NCI-H1694 (cell line): Measurements from ENCODE around the gene HRH3.
A peak's percentile ranks its signal among the peaks of the same experiment; 100 is the strongest.

Experiments used
- DNase-seq: peaks from one replicate; lab custom pipeline; 2025; lab: John Stamatoyannopoulos, UW

The HRH3 gene

DNA sequence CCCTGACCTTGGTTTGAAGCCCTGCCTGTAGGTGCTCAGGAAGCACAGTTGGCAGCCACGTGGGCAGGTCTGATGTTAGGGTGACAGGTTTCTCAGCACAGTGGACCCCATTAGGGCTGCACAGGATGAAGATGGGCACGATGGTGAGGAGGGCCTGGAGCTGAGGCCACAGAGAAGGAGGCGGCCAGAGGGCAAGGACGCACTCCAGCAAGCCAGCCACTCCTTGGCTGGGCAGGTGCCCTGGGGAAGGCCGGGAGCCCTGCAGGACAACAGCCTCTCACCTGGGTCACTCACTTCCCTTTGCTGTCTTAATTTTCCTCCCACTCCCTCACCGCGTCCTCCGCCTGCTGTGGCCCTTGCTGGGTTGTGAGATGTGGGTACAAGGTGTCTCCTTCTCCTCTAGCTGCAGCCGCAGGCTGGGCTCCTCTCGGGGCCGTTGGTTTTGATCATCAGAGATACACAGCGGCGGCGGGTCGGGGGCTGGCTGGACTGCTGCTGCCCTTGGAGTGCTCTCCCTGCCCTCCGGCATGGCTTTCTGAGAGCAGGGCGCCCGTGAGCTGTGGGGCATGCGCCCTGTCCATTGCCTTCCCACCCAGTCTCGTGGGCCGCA is 23.9 kb upstream of the HRH3 start:
- no peak for DNase-seq

DNA sequence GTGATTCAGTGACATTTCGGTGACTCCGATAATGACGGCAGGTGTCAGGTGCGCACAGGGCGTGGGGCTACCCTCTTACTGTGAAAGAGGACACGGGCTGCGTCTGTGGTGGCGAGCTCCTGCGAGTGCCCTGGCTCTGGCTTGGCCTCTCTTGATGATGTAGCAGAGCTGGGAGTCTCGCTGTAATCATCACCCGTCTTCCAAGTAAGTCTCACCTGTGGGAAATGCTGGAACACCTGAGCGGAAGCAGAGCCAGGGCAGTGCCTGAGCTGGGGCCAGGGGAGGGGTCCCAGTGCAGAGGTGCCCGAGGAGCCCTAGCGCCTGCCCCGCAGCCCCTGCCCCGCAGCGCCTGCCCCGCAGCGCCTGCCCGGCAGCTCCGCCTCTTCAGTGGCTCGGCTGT is 23.0 kb upstream of the HRH3 start:
- DNase-seq = no peak

DNA sequence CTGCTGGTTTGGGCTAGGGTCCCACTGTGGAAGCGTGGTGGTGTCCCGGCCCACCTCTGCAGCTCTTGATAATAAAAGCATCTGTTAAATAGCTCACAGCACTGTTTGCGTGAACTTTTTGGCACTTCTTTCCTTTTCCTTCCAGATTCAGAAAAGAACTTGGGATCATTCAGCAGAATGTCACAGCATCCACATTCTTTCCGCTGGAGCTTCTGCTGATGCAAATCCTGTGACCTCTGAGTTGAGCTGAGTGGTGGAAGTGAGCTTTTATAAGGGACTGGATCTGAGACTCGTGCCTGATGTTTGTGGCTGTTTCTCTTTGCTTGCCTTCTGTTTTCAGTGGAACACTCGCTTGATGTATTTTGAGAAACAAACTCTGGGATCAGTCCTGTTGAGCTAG is 22.1 kb upstream of the HRH3 start:
- no peak for DNase-seq

- no peak for DNase-seq
Measured at GRCh38 chr20:62241506-62241905, 21.4 kb upstream of the HRH3 start.

DNA sequence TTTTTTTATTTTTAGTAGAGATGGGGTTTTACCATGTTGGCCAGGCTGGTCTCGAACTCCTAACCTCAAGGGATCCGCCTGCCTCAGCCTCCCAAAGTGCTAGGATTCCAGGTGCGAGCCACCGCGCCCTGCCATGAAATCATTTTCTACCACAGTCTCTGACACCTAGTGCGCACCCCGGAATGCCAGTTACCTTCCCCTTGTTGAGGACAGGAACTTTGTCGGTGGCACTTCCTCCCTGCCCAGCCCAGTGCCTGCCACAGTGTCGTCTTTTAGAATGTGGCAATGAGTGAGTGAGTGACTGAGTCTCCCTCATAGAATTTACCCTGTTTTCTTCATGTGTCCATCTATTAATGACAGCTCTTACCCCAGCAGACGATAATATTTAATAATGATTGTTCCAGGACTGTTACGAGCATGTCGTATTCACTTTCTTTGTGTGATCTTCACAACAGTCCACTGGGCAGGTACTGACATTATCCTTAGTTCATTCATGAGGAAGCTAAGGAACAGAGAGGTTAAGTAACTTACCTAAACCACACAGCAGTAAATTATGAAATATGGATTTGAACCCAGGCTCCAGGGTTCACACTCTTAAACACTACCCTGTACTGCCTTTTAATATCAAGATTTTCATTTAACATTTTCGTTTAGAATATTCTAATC is 20.1 kb upstream of the HRH3 start:
- DNase-seq = no peak

- no peak for DNase-seq
Measured at GRCh38 chr20:62239278-62239879, 19.3 kb upstream of the HRH3 start.

GRCh38 chr20:62238569-62239277 is 18.6 kb upstream of the HRH3 start:
- DNase-seq = no peak

DNA sequence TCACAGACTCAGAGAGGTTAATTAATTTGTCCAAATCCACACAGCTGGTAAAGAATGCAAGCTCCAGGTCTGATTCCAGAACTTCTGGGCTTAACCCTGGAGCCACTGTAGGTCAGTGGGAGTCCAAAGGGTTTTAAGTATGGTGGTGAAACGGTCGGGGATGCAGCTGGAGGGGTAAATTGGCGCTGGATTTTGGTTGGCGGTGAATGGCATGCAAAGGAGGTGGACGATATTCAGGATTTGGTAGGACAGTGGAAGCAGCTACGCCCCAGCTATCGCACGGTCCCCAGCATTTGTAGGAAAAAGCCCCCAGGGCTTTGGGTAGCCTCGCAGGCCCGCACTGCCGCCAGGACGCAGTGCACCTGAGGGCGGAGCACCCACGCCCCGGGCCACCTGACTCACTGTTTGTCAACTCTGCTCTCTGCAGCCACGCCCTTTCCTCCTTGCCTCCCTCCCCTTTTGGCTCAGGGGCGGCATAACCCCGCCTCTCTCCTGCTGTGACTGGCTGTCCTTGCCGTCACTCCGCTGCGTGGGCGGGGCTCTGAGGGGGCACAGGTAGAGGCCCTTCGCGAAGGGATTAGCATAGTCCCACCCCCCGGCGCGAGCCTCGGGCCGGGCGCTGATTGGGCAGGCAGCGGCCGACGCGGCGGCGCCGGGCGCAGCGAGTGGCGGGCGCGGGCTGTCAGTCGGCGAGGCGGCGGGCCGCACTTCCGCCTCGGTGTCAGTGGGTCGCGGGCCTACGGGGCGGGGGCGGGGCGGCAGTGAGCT is 17.9 kb upstream of the HRH3 start, which contains the start of gene OSBPL2:
Gene OSBPL2 (plus strand): TSS at position 721 of the 768 bp plus-strand sequence. CDS start 17,664 bp downstream, outside the sequence.
- DNase-seq = peak; percentile 92

GRCh38 chr20:62237514-62237800 is 17.4 kb upstream of the HRH3 start:
- DNase-seq = no peak

DNA sequence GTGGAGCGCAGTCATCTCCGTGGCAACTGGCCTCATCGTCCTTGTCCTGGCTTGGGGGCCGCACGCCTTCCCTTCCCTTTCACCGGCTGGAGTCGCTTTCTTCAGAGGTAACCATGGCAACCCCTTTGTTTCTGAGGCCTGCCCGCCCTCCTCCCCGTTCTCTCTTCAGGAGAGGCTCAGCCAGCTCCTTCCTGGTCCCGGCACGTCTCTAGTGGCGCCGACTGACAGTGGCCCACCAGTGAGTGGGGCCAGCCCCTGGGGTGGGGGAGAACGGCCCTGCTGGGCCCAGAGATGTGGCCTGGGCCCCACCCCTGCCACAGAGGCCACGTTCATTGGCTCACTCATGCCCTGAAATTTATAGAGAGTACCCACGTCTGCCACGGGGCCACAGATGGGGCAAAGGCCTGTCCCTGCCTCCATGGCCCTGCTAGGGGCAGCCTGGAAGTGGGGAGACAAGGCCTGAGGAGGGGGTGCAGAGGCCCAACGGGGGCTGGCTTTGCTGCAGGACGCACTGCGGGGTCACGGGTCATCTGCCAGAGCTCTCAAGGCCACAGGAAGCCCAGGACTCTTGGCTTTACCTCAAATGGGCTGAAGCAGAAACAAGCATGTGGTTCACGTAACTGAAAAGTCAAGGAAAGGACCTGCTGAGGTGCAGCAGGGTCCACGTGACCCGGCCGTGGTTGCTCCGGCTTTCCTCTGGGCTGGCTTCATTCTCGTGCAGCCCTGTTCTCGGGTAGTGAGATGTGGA is 16.9 kb upstream of the HRH3 start:
- DNase-seq = no peak

GRCh38 chr20:62236200-62236599 is 16.1 kb upstream of the HRH3 start:
- DNase-seq = no peak

DNA sequence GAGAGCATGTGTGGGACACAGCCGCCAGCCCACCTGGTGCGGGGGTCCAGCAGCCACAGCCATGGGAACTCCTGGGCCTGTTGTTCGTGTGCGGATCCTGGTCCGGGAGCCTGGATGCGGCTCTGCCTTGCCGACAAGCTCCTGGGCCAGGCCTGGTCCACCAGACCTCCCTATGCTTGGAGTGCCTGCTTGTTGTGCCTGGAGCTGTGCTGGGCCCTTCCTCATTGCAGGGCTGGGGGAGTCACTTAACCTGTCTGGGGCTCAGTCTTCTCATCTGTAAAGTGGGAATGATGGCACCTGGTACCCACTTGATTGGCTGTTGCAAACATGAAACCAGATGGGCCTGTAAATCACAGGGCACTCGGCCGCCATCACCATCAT is 15.7 kb upstream of the HRH3 start:
- no peak for DNase-seq

DNA sequence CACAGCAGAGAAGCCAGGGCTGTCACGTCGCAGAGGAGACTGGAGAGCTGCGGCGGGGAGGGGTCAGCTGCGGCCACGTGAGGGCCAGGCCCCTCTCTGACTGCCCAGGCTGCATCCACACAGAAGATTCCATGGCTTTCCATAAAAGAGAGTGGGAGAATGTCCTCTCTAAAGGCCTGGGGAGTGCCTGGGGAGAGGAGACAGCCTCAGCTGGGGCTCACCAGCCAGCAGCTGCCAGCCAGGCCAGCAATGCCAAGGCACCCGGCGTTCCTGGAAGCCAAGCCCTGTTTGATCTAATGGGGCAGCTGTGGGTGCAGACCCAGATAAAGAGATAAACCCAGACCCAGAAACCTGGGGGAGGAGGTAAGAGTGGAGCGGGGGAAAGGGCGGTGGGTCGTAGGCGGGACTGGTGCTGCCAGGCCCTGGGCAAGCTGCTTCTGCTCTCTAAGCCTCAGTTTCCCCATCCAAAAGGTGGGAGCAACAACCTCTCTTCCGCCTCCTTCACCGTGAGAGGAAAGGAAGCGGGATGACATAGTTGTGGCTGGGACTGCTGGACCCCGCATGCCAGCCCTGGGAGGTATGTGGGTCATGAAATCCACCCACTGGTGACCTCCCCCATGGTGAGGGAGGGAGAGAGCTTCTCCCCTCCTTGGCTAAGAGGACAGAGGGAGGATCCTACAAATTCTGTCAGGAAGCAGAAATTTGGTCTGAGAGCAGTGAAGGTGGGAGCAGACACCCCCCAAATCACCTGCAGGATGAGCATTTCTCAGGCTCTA is 15.1 kb upstream of the HRH3 start:
- DNase-seq = no peak

DNA sequence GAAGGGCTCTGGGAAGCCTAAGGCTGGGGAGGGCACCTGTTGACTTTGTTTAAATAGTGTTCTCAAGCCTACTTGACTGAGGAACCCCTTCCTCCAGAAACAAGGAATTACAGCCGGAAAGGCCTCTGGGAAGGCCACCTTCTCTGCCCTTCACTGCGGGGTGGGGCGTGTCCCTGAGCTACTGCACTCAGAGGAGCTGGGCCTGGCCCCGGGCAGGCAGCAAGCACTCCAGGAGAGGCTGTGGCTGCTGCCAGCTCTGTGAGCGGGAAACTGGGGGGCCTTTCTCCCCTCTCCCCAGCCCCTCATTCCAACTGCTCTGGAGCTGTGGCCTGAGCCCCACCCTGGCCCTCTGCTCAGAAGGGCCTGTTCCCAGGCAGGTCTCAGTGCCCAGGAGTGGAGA is 14.3 kb upstream of the HRH3 start:
- no peak for DNase-seq

DNA sequence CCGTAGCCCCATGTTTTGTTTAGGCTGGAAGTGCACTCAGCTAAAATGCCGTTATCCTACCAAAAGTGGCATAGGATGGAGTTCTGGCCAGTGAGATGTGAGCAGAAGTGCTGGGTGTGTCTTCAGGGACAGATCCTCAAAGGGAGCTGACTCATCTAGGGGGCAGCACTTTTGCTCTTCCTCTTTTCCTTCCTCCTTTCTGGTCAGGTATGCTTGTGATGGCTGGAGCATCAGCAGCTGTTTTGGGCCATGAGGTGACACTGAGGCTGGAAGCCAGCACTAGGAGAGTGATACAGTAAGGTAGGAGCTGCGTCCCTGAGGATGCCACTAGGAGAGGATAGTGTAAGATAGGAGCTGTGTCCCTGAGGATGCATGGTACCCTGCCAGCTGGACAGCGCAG is 13.6 kb upstream of the HRH3 start:
- no peak for DNase-seq

DNA sequence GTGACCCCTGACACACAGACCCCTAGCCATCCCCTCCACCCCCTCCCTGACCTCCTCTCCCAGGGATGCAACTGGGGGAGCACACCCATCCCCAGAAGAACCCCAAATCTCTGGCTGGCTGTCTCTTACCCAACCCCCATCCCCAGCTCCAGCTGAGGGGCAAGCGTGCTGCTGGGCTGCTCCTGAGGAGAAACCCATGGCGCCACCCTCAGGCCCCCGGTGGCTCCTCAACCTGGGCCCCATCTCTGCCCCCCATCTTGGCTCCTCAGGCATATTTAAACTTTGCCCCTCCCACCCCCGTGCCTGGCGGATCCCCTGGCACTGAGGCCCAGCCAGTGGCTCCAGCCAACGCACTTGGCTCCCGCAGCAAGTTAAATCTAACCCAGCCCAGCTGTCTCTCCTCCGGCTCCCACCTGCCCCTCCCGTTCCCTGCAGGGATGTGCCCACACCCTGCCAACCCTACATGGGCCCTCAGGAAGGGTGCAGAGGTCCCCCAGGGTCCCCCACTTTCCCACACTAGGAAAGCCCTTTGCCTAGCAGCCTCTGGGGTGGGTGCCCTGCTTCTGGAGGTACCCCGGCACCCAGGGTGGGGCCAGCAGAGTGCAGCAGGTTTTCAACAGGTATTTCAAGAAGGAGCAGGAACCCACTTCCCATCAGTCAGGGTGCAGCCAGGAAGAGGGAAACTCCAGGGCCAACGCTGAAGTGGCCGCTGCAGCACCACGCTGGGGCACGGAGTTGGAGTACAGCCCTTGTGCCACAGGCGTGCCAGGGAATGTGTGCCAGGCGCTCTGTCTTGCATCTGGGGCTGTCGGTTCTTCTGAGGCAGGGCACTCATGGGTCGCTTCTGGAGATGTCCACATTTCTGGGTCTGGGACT is 12.9 kb upstream of the HRH3 start:
- no peak for DNase-seq

GRCh38 chr20:62232194-62232593 is 12.1 kb upstream of the HRH3 start:
- no peak for DNase-seq

DNA sequence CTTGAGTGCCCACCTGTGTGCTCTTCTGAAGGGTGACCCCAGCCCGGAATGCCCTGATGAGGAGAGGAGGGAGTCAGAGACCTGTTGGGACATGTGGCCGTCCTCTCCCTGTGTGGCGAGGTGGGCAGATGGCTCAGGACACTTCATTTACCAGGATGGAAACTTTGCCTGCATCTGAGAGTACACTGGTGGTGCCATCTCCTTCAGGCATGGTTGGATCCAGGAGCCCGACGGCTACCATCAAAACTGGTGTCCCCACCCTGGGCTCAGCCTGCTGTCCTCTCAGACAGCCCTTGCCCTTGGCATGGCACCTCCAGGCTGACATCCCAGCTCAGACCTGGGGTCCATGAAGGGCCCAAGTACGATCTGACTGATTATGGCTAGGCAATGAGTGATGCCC is 11.2 kb upstream of the HRH3 start:
- no peak for DNase-seq

DNA sequence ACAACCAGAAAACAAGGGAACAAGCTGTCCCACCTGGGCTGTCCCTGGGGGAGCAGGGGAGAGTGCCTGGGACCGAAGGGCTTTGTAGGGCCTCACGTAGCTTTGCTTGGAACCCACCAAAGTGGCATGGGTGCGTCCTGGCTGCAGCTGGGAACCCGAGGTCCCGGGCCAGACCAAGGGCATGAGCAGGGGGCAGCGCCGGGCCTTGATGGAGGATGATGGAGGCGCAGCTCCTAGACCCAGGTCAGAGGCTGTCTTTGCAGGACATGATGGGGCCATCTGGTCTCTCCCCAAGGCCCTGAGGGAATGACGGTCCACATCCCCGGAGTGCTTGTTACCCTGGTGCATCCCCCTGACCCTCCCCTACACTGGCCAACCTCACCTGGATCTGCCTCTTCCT is 10.6 kb upstream of the HRH3 start:
- DNase-seq = no peak

- no peak for DNase-seq
Measured at GRCh38 chr20:62230276-62230675, 10.2 kb upstream of the HRH3 start.
